BE2C (cell line): ENCODE measurements around the gene NARF.

ENCODE experiments used
- DNase-seq: peaks from one replicate; pipeline ENCODE4 v3.0.0-alpha.2; 2020
- H3K27me3 ChIP-seq: fragments of 250-450 bp; sonication (Bioruptor Pico); 2 replicates; pipeline ENCODE4 v1.5.1; 2020; ENCODE audit warnings: mild to moderate bottlenecking
- H3K36me3 ChIP-seq: fragments of 250-450 bp; sonication (Bioruptor Pico); 2 replicates; pipeline ENCODE4 v1.5.1; 2020; ENCODE audit warnings: mild to moderate bottlenecking
- H3K4me1 ChIP-seq: fragments of 250-450 bp; sonication (Bioruptor Pico); 2 replicates; pipeline ENCODE4 v1.5.1; 2020
- H3K4me3 ChIP-seq: 2 replicates; pipeline ENCODE4 v1.5.1; 2011; ENCODE audit warnings: low read depth, low read length
- H3K9me3 ChIP-seq: fragments of 250-450 bp; sonication (Bioruptor Pico); 2 replicates; pipeline ENCODE4 v1.5.1; 2020
- CTCF ChIP-seq: IDR thresholded peaks from 2 replicates; pipeline ENCODE4 v1.5.1; 2012; ENCODE audit warnings: mild to moderate bottlenecking, low read depth, low read length

Gene NARF

DNA sequence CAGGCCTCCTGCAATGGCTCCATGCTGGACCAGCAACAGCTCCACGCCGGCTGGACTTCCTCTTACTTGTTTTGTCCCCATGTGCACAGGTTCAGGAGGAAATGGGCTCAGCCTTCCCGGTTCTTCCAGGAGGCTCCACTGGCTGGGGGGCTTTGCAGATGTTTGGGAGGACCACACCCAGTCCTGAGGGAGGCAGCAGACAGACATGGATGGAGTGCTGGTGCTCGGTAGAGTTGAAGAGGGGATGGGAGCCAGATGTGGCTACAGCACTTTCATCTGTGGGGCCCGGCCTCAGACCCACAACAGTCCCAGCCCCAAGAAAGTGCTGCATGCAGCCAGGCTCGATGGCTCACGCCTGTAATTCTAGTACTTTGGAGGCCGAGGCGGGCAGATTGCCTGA, 21.8 kb downstream of the NARF start:
- Histone ChIP-seq H3K27me3 (no peaks in the 10 kb centered on the region), H3K4me3 (no peak overlapping the region), H3K9me3 (no peaks in the 10 kb centered on the region), H3K36me3 (peaks cover 65% of the 10 kb centered on the region), H3K4me1 (no peaks in the 10 kb centered on the region)
- no peak for TF ChIP-seq CTCF
- DNase-seq: no peak

GRCh38 chr17:82483204-82483660, 24.7 kb downstream of the NARF start:
- Histone ChIP-seq H3K9me3 (no peaks in the 10 kb centered on the region), H3K4me1 (no peaks in the 10 kb centered on the region), H3K4me3 (no peak overlapping the region), H3K27me3 (no peaks in the 10 kb centered on the region), H3K36me3 (peaks cover 63% of the 10 kb centered on the region)
- DNase-seq: no peak
- no peak for TF ChIP-seq CTCF

DNA sequence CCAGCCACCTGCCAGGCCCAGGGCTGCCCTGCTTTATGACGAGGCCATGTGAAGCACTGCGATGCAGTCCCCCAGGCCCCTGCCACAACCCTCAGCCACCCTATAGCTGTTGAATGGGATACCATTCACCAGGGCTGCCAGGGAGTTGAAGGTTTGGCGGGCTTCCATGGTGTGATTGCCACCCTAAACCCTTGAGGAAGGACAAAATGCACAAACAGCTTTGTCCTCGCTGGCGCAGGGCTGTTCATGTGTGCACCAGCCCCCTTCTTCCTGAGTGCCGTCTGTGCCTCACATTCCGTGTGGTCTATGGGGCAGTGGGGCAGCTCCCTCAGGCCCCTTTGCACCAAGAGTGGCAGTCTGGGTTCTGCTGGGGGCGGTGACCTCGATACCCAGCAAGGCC, 25.3 kb downstream of the NARF start:
- Histone ChIP-seq H3K4me1 (no peaks in the 10 kb centered on the region), H3K4me3 (no peak overlapping the region), H3K36me3 (peaks cover 57% of the 10 kb centered on the region), H3K27me3 (no peaks in the 10 kb centered on the region), H3K9me3 (no peaks in the 10 kb centered on the region)
- TF ChIP-seq CTCF: no peak
- no peak for DNase-seq

GRCh38 chr17:82486231-82487094, 27.9 kb downstream of the NARF start:
- TF ChIP-seq CTCF: no peak
- no peak for DNase-seq
- Histone ChIP-seq H3K4me3 (no peak overlapping the region), H3K9me3 (no peaks in the 10 kb centered on the region), H3K36me3 (peaks cover 32% of the 10 kb centered on the region), H3K27me3 (no peaks in the 10 kb centered on the region), H3K4me1 (no peaks in the 10 kb centered on the region)

- TF ChIP-seq CTCF: no peak
- no peaks in the 10 kb centered on the region for H3K27me3 ChIP-seq
- H3K36me3 ChIP-seq: peaks cover 23% of the 10 kb centered on the region
- no peaks in the 10 kb centered on the region for H3K4me1 ChIP-seq
- no peaks in the 10 kb centered on the region for H3K9me3 ChIP-seq
- H3K4me3 ChIP-seq: no peak overlapping the region
- DNase-seq: no peak
These were observed 29.4 kb downstream of the NARF start for GRCh38 chr17:82487910-82488309.

DNA sequence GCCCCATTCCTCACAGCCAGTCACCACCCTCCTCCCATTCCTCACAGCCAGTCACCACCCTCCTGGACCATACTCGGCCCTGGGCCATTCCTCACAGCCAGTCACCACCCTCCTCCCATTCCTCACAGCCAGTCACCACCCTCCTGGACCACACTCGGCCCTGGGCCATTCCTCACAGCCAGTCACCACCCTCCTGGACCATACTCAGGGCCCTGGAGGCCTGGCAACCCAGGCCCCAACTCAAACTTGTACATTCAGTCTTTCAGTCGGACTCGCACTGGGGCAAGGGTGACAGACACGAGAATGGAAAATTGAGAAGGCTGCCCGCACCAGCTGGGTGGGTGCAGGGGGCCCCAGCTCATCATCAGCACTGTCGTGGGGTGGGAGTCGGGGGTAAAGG, 30.6 kb downstream of the NARF start:
- no peak for DNase-seq
- TF ChIP-seq CTCF: no peak
- Histone ChIP-seq H3K4me1 (peaks cover 3% of the 10 kb centered on the region), H3K4me3 (no peak overlapping the region), H3K9me3 (no peaks in the 10 kb centered on the region), H3K36me3 (peaks cover 20% of the 10 kb centered on the region), H3K27me3 (no peaks in the 10 kb centered on the region)
